GM19043 (cell line): ENCODE results near the gene USF1.
A peak's percentile ranks its signal among the peaks of the same experiment; 100 is the strongest.
"Not testable (repeated sequence)": the region's sequence is repeated elsewhere in the genome, so short reads cannot be mapped to it uniquely, and the experiment has no call there.

Experiments
- ATAC-seq: cut with Tn5 transposase; IDR thresholded peaks from one replicate; pipeline ENCODE4 v1.9.1; 2021; ENCODE audit warnings: low read depth; ENCODE audit not compliant: unreplicated experiment

Gene USF1

GRCh38 chr1:161079436-161080110, 33.8 kb upstream of the USF1 start:
- ATAC-seq: no peak

GRCh38 chr1:161077426-161077825, 31.6 kb upstream of the USF1 start:
- ATAC-seq: no peak

- ATAC-seq: no peak
Observed at GRCh38 chr1:161076410-161076809, 30.6 kb upstream of the USF1 start.

- no peak for ATAC-seq
Observed at GRCh38 chr1:161074676-161075368, 29.0 kb upstream of the USF1 start.

- ATAC-seq: no peak
Observed at GRCh38 chr1:161073474-161074121, 27.8 kb upstream of the USF1 start.

- ATAC-seq: no peak
Observed at GRCh38 chr1:161072751-161073449, 27.1 kb upstream of the USF1 start.

- ATAC-seq: no peak
Observed at GRCh38 chr1:161071886-161072371, 26.2 kb upstream of the USF1 start.

- ATAC-seq: no peak
Observed at GRCh38 chr1:161070761-161071160, 25.0 kb upstream of the USF1 start.

- peak; percentile 81 for ATAC-seq
Observed at GRCh38 chr1:161069731-161070270, 24.0 kb upstream of the USF1 start, which contains the start of gene ARHGAP30. TSS of gene ARHGAP30 (minus strand) at chr1:161069891. CDS start at chr1:161069624, 267 bp downstream.

- no peak for ATAC-seq
Observed at GRCh38 chr1:161069241-161069640, 23.5 kb upstream of the USF1 start.

- peak; percentile 45 for ATAC-seq
Observed at GRCh38 chr1:161068306-161069234, 22.8 kb upstream of the USF1 start.

- ATAC-seq: no peak
Observed at GRCh38 chr1:161066694-161067093, 20.9 kb upstream of the USF1 start.

- ATAC-seq: not testable (repeated sequence)
Observed at GRCh38 chr1:161065681-161066080, 19.9 kb upstream of the USF1 start.

- not testable (repeated sequence) for ATAC-seq
Observed at GRCh38 chr1:161063936-161064335, 18.2 kb upstream of the USF1 start.

GRCh38 chr1:161061419-161061818, 15.6 kb upstream of the USF1 start:
- ATAC-seq: no peak

GRCh38 chr1:161059293-161059692, 13.5 kb upstream of the USF1 start:
- no peak for ATAC-seq

- no peak for ATAC-seq
Observed at GRCh38 chr1:161054805-161055204, 9.0 kb upstream of the USF1 start.

- ATAC-seq: no peak
Observed at GRCh38 chr1:161054232-161054631, 8.5 kb upstream of the USF1 start.

- ATAC-seq: no peak
Observed at GRCh38 chr1:161052899-161053298, 7.1 kb upstream of the USF1 start.

GRCh38 chr1:161051219-161051618, 5.4 kb upstream of the USF1 start:
- ATAC-seq: no peak
